ENCODE data around the gene MAN1A1.

Gene MAN1A1

GRCh38 chr6:119346450-119346849 lies 3.1 kb downstream of the MAN1A1 start:
- DNase-seq (ENCODE audit: low read depth in 3 of 3) = no peak

- DNase-seq (ENCODE audit: low read depth in 3 of 3) = no peak
Observed at GRCh38 chr6:119345114-119345513, 4.4 kb downstream of the MAN1A1 start.

- no peak for DNase-seq (ENCODE audit: low read depth in 3 of 3)
Observed at GRCh38 chr6:119344306-119344705, 5.3 kb downstream of the MAN1A1 start.

GRCh38 chr6:119343573-119344146 lies 5.9 kb downstream of the MAN1A1 start:
- no peak for DNase-seq (ENCODE audit: low read depth in 3 of 3)

DNA sequence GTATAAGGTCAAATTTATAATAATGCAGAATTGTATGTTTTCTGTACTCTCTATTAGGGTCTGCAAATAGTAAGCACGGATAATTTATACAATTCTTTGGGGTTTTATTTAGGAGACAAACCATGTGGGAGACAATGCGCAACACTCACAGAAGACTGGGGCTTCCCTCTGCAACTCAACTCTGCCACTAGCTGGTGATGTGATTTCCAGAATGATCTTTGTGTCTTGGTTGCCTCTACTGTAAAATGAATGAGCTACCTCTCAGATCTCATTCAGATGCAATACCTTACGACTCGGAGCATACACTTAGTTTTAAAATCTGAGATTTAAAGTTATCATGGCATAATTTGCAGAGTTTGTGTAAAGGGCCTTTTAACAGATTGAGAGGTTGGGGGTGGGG lies 6.4 kb downstream of the MAN1A1 start:
- DNase-seq (ENCODE audit: low read depth in 3 of 3) = no peak

- DNase-seq (ENCODE audit: low read depth in 3 of 3) = no peak
Observed at GRCh38 chr6:119342430-119342829, 7.1 kb downstream of the MAN1A1 start.

GRCh38 chr6:119340796-119341487 lies 8.6 kb downstream of the MAN1A1 start:
- DNase-seq (ENCODE audit: low read depth in 3 of 3) = no peak

DNA sequence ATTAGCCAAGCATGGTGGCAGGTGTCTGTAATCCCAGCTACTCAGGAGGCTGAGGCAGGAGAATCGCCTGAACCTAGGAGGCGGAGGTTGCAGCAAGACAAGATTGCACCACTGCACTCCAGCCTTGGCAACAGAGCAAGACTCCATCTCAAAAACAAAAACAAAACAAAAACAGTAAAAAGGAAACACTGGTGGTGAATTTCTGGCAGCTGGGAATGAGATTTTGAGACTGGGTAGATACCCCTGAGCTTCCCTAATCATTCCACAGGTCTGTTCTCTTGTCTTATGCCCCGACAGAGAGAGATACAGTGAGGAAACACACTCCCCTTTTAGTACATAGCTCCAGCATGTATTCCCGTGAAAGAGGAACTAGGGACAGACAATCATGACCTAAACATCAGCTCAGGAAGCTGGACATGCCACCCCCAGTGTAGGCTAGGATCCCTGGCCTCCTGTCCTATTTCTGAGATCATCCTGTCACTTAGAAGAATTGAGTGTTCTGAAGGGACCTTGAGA lies 9.6 kb downstream of the MAN1A1 start:
- no peak for DNase-seq (ENCODE audit: low read depth in 3 of 3)

GRCh38 chr6:119337762-119338161 lies 11.8 kb downstream of the MAN1A1 start:
- DNase-seq (ENCODE audit: low read depth in 3 of 3) = no peak

DNA sequence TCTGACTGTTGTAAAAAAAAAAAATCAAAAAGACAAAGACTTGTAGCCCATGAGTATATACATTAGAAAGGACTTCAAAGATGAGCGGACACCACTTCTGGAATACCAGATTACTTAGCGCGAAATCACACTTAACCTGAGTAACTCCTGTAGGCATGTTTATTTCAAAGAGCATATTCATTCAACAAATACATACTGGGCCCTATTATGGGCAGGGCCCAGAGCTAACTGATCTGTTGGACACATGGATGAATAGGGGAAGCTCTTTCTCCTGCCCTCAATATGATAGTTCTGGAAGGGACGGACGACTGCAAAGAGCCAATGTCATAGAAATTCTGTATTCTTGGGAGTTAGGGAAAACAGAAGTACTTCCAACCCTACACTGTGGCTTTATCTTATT lies 12.3 kb downstream of the MAN1A1 start:
- DNase-seq (ENCODE audit: low read depth in 3 of 3) = no peak

- DNase-seq (ENCODE audit: low read depth in 3 of 3) = no peak
Observed at GRCh38 chr6:119334535-119335264, 14.9 kb downstream of the MAN1A1 start.

- no peak for DNase-seq (ENCODE audit: low read depth in 3 of 3)
Observed at GRCh38 chr6:119333707-119334295, 15.8 kb downstream of the MAN1A1 start.

DNA sequence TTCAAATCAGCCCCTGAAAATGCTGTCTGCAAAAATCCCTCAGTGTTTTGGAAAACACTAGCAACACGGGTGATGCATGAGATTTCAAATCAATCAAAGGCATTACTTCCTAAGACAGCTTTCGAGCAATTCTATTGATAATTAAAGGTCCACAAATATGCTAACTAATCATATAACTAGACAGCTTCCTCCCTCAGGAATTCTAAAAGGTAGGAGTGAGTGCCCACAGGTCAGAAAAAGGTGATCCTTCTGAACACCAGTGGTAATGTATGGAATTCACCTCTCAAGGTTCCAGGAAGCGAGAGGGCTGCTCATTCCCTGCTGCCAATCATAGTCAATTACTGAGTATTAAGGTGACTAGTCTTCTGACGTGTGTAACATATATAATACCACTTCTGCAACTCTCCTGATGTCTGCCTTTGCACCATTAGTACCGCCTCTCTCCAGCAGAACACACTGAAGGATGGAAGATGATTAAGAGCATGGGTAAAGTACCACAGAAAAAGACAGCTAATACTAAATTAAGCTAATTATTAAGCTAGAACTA lies 16.4 kb downstream of the MAN1A1 start:
- DNase-seq (ENCODE audit: low read depth in 3 of 3) = no peak

DNA sequence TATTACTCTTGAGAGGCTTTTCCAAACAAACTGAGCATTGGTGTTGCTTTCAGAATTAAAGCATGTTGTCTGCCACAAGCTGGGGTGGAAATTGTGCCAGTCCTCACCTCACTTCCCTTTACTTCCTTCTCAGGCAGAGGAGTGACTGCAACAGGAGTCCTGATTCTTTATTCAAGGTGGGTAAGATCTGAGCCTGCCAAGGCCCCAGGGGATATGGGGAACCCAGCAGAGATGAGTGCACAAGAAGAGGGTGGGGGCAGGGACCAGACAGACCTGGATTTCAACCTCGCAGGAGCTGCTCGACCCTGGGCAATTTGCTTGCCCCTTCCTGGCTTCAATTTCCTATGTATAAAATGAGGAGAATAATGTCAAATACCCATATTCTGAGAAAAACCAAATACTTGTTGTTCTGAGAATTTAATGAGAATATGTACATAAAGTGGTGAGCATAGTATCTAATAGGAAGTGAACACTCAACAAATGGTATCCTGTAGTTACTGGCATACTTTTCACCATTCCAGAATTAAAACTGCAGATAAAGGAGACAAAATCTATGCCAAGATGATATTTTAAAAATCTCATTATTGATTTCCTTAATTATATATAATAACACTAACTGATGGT lies 17.8 kb downstream of the MAN1A1 start:
- DNase-seq (ENCODE audit: low read depth in 3 of 3) = no peak

- no peak for DNase-seq (ENCODE audit: low read depth in 3 of 3)
Observed at GRCh38 chr6:119330520-119331113, 18.9 kb downstream of the MAN1A1 start.

DNA sequence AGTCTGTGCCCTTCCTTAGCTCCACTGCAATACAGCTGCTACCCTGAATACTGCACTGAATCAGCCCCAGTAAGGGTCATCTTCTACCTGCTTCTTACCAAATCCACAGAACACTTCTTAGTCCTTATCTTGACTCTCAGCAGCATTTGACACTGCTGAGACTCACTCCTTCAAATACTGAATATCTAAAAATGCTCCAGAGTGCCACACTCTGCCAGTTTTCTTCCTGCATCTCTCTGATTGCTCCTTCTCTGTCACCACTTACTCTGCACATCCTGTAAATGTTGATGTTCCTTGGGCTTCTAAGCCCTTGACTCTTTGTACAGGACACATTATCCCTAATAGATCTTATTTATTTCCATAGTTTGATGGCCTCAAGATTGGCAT lies 19.8 kb downstream of the MAN1A1 start:
- no peak for DNase-seq (ENCODE audit: low read depth in 3 of 3)

GRCh38 chr6:119328892-119329793 lies 20.4 kb downstream of the MAN1A1 start:
- DNase-seq (ENCODE audit: low read depth in 3 of 3) = no peak

DNA sequence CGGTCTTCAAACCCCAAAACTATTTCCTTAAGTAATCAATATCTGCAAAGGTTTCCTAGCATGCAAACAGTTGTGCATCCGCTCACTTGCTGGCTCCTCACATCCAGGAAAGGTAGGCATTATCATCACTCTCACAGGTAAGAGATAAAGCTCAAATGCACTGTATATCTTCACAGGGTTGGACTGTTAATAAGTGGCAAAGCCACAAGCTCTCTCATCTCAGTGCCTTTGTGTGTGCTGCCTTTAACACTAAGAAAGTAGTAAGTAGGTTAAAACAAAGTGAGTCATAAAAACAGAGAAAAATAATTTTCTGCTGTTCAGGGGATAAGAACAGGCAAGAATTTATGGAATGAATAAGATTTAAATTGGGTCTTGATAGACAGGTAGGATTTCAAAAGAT lies 21.3 kb downstream of the MAN1A1 start:
- DNase-seq (ENCODE audit: low read depth in 3 of 3) = no peak

DNA sequence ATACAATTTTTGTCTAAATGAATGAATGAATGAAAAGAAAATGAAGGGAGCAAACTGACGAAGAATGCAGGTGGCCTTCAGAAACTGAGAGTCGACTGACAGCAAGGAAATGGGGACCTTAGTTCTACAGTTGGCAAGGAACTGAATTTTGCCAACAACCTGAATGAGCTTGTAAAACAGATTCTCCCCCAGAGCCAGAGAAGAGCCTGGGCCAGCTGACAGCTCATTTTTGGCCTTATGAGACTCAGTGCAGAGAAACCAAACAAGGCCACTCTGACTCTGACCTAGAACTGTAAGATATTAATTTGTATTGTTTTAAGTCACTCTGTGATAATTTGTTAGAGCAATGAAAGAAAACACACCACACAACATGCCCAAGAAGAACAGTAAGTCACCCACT lies 21.8 kb downstream of the MAN1A1 start:
- DNase-seq (ENCODE audit: low read depth in 3 of 3) = no peak

GRCh38 chr6:119326291-119327005 lies 23.1 kb downstream of the MAN1A1 start:
- no peak for DNase-seq (ENCODE audit: low read depth in 3 of 3)
